SIG-M5 treated with dmso at 0.1 percent for 504 hours (cell line): ENCODE results near the gene CXCL5.

Experiments used
- DNase-seq: peaks from one replicate; lab custom pipeline; 2025; ENCODE audit not compliant: unreplicated experiment; lab: John Stamatoyannopoulos, UW

CXCL5 gene

DNA sequence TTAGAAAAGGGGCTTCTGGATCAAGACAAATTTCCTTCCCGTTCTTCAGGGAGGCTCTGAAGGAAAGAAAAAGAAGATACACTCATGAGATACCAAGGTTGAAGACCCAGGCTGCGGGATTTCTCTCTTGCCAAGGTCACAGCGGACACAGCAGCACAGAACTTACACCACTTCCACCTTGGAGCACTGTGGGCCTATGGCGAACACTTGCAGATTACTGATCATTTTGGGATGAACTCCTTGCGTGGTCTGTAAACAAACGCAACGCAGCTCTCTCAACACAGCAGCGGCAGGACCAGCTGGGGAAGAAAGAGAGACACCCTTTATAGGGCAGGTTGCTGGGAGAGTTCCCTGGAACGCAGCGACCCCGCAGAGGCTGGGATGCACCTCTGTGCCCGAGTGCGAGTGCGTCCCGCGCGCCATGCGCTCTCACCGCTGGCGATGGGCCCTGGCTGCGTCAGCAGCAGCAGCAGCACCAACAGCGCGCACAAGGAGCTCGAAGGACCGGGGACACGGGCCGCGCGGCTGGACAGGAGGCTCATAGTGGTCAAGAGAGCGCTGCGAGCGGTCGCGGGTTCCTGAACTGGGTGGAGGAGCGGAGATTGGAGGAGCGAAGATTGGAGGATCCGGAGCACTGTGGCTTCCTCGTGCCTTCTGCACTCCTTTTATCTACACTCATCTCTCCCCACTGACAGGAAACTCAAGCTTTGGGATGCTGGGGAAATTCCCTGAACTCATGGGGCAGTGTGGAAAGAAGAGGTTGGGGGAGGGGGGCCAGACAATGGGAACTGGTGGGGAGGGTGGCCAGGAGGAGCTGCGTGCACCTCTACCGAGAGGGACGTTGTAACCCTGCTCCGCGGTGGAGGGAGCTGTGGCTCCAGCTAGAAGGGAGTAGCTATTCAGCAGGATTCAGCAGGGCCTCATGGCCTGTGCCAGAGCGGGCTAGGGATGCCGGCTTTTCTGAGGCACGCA lies at the start of gene CXCL5:
Gene CXCL5, minus strand, starts transcription at position 638 of the 972 bp plus-strand sequence. Its CDS starts 96 bp downstream, at position 542.
- DNase-seq, result no peak

GRCh38 chr4:74047152-74047551 lies 48.7 kb upstream of the CXCL5 start:
- no peak for DNase-seq

- DNase-seq, result no peak
Measured at GRCh38 chr4:74045772-74046171, 47.3 kb upstream of the CXCL5 start.

DNA sequence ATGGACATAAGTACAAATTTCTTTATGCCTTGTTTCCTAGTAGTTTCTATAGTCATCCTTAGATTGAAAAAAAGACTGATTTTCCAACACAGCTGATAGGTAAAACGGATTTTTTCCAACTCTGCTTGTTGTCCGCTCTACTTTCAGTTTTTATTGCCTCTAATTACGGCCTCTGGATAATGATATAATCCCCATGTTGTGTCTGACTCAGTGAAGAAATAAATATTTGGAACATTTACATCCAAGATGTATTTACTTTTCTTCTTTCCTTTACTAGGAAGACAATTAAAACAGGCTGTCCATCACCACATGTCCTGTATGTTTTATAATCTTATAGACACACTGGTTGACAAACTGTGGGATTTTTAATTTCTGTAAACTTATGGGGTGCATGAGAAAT lies 46.8 kb upstream of the CXCL5 start:
- no peak for DNase-seq

- DNase-seq, result no peak
Measured at GRCh38 chr4:74044677-74045076, 46.2 kb upstream of the CXCL5 start.

- no peak for DNase-seq
Measured at GRCh38 chr4:74042681-74043080, 44.2 kb upstream of the CXCL5 start.

DNA sequence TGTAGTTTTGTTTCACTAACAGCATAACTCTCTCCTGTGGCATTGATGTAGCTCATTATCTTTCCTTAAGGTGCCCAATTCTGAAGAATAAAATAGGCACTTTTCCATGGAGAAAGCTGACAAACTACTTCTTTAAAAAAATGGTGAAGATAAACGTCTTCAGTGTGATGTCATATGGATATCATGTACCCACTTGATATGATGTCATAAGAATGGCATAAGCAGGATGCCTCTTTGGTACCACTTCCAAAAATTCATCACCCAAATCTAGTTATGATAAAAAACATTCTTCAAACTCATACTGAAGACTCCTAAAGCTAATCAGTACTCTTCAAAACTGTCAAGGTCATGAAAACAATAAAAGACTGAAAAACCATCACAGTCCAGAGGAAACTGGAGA lies 42.9 kb upstream of the CXCL5 start:
- DNase-seq, result no peak

- DNase-seq, result no peak
Measured at GRCh38 chr4:74039315-74039763, 40.9 kb upstream of the CXCL5 start.

GRCh38 chr4:74038425-74039314 lies 40.2 kb upstream of the CXCL5 start, which contains the start of gene CXCL3:
CXCL3 (minus strand) TSS chr4:74038689; CDS start chr4:74038611, 78 bp downstream.
- DNase-seq, result no peak

DNA sequence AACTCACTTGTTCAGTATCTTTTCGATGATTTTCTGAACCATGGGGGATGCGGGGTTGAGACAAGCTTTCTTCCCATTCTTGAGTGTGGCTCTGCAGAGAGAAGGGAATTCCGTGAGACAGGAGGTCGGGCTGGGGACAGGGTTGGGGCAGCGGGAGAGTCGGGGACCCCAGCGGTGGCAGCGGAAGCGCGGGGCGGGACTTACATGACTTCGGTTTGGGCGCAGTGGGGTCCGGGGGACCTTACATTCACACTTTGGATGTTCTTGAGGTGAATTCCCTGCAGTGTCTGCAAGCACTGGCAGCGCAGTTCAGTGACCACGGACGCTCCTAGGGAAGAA lies 39.6 kb upstream of the CXCL5 start:
- no peak for DNase-seq

GRCh38 chr4:74037076-74037955 lies 38.8 kb upstream of the CXCL5 start:
- no peak for DNase-seq

DNA sequence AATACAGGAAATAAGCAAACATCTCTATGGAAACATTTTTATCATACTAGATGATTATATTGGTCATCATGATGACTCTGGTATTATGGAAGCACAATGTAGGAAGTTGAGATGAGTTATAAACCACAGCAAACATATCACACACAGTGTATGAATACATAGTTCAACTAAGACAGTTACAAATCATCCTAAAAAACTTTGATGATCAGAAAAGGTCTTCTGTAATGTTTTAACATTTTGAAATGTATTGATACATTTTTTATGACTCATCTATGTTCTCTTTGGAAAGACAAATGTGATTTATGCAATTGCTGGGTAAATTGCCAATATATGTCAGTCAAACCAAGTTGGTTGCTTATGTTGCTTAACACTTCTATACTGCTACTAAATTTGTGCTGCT lies 35.3 kb upstream of the CXCL5 start:
- no peak for DNase-seq

GRCh38 chr4:74032064-74032463 lies 33.6 kb upstream of the CXCL5 start:
- DNase-seq, result no peak

GRCh38 chr4:74031576-74031975 lies 33.1 kb upstream of the CXCL5 start:
- DNase-seq, result no peak

- no peak for DNase-seq
Measured at GRCh38 chr4:74030285-74030684, 31.8 kb upstream of the CXCL5 start.

DNA sequence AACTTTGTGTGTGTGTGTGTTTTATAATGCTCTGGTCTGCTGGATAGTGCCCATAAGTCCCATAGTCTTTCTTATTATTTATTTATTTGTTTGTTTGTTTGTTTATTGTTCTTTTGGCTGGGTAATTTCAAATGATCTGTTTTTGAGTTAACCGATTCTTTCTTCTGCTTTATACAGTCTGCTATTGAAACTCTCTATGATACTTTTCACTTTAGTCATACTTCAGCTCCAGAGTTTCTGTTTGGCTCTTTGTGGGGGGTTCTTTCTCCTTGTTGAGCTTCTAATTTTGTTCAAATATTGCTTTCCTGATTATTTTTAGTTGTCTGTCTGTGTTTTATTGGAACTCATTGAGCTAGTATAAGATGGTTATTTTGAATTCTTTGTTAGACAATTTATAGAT lies 30.0 kb upstream of the CXCL5 start:
- DNase-seq, result no peak

DNA sequence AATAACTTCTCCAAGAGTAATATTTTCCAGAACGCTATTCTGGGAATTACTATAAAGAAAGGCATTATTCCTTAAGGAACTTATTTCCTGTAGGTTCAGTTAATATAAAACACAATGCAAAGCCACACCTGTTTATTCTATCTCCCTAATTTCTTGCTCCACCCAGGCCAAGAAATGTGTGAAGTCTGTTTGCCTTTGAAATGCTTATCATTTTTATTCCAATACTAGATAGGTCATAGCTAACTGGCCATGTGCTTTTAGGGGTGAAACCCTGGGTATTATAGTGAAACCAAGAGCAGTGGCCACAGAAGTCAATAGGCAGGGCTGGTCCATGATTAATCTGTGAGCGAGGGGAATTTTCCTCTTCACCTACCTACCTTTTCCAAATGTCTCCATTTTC lies 25.2 kb upstream of the CXCL5 start:
- no peak for DNase-seq

GRCh38 chr4:74021601-74022000 lies 23.1 kb upstream of the CXCL5 start:
- DNase-seq, result no peak

DNA sequence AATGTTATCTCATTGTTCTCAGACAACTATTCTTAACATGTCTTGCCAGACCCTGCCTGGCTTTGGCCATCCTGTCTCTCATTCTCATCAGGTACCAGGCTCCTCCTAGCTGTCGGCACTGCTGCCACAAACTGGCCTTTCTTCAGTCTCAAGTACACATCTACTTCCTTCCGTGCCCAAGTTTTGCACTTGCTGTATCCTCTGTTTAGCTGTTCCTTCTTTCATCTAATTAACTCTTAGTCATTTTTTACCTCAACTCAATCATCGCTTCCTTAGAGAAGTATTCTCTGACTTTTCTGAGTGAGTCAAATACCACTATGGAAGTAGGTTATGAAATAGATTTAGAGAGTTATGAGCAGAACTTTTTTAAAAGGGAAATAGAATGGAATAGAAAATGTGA lies 20.3 kb upstream of the CXCL5 start:
- peak; percentile 62 for DNase-seq

DNA sequence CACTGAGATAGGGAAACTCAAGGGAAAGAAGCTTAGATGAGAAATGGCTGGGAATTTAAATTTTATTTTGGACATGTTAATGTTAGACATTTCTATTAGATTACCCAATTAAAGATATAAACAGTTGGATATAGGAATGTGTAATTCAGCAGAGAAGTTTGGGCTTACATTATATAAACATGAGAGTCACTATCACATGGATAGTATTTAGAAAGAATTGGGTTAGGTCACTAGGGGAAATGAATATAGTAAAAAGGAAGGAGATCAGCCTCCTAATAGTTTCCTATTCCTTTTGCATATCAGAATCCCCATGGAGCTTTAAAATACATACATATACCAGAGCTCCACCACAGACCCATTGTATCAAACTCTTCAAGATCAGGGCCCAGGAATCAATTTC lies 19.6 kb upstream of the CXCL5 start:
- DNase-seq, result no peak

DNA sequence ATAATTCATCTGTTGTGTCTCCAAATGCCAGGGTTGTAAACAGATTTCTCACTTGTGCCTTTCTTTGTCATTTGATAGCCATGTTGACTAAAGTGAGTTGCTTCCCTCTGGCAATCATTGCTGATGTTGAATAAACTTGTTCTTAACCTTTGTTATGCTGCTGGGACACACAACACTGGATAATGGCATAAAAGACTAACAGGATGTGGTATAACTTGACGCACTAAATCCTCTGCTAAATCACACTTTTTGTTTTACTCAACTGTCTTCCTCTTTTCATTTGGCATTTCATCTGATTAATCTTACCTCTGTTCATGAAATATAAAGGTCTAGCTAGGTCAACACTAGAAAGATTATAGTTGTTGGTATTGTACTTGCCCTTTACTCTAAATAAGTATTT lies 17.6 kb upstream of the CXCL5 start:
- DNase-seq, result no peak
